GM21367 (cell line): ENCODE data around the gene PVALEF.
A peak's percentile ranks its signal among the peaks of the same experiment; 100 is the strongest.
"Not testable (repeated sequence)": the region's sequence is repeated elsewhere in the genome, so short reads cannot be mapped to it uniquely, and the experiment has no call there.

Experiments
- ATAC-seq: cut with Tn5 transposase; IDR thresholded peaks from one replicate; pipeline ENCODE4 v1.9.1; 2021; ENCODE audit not compliant: unreplicated experiment

PVALEF gene

GRCh38 chr17:81210868-81211267, 45.6 kb downstream of the PVALEF start:
- ATAC-seq = no peak

- ATAC-seq = no peak
These were observed 47.1 kb downstream of the PVALEF start for GRCh38 chr17:81212365-81212764.

GRCh38 chr17:81213978-81214377, 48.7 kb downstream of the PVALEF start:
- no peak for ATAC-seq

GRCh38 chr17:81217491-81217890, 52.2 kb downstream of the PVALEF start:
- ATAC-seq = no peak

- no peak for ATAC-seq
These were observed 53.2 kb downstream of the PVALEF start for GRCh38 chr17:81218459-81218858.

GRCh38 chr17:81218991-81219390, 53.7 kb downstream of the PVALEF start:
- ATAC-seq = no peak

- no peak for ATAC-seq
These were observed 54.3 kb downstream of the PVALEF start for GRCh38 chr17:81219476-81220180.

GRCh38 chr17:81221371-81221841, 56.1 kb downstream of the PVALEF start:
- no peak for ATAC-seq

GRCh38 chr17:81221842-81222619, 56.7 kb downstream of the PVALEF start:
- no peak for ATAC-seq

- no peak for ATAC-seq
These were observed 57.3 kb downstream of the PVALEF start for GRCh38 chr17:81222620-81222905.

- ATAC-seq = peak; percentile 89
These were observed 57.8 kb downstream of the PVALEF start, which contains the start of gene CEP131 for GRCh38 chr17:81222906-81223761. Gene CEP131, minus strand, starts transcription at chr17:81222965. Its CDS starts 2,909 bp downstream, at chr17:81220056.

GRCh38 chr17:81223762-81224130, 58.4 kb downstream of the PVALEF start:
- ATAC-seq = no peak

GRCh38 chr17:81227630-81228029, 62.3 kb downstream of the PVALEF start:
- not testable (repeated sequence) for ATAC-seq

- ATAC-seq = no peak
These were observed 63.1 kb downstream of the PVALEF start for GRCh38 chr17:81228420-81228819.

- ATAC-seq = no peak
These were observed 63.7 kb downstream of the PVALEF start for GRCh38 chr17:81228834-81229665.

GRCh38 chr17:81229666-81229920, 64.3 kb downstream of the PVALEF start:
- ATAC-seq = no peak

GRCh38 chr17:81230043-81230820, 64.9 kb downstream of the PVALEF start:
- no peak for ATAC-seq

GRCh38 chr17:81231121-81231645, 65.9 kb downstream of the PVALEF start:
- no peak for ATAC-seq

GRCh38 chr17:81231766-81232581, 66.7 kb downstream of the PVALEF start:
- no peak for ATAC-seq
